ENCODE measurements around the gene NAV3. TPM values are rescaled to one million over a fixed set of nuclear protein-coding genes. Genes with fewer than 3 reads are reported as not detected.

NAV3 gene
- total RNA-seq, 3 donors from 2014 or later = 0.08 to 0.29 TPM; not detected in 1

DNA sequence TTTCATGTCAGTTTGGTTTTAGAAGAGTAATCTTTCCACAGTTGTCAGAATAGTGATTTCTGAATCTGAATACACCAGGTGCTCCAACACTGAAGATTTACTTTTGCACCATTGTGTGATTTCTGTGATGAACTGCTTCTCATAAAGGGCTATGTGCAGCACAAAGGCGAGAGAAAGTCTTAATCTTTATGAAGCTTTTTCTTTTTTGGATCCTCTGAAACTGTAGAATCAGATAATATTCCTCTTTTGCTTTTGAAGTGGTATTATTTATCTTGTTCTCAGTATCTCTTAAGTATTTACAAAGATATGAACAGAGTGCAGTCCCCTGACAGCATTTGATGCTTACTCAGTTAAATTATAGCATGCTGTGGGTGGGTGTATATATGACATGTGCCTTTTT lies 207.8 kb downstream of the NAV3 start:
- no peaks in the 10 kb centered on the region for H3K4me1 Mint-ChIP-seq (ENCODE audit: low read depth)
- H3K36me3 Mint-ChIP-seq (ENCODE audit: insufficient read depth) = no peaks in the 10 kb centered on the region
- no peak for ATAC-seq

DNA sequence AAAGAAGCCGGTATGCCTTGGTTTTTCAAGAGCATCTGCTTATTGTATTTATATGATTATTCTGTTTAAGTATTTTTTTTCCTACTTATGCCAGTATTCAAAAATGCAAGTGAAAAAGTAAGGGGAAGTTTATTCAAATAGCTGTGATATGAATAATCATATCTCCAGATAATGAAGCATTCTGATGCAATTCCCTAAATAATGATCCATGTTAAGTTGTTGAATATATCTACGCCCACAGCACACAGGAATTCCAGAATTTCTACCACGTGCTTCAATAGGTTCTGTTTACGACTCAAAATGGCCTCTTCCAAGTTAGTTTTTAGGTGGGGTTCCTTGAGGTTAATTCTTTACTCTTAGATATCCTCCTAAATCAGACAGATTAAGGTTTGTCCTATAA lies 208.3 kb downstream of the NAV3 start:
- ATAC-seq = no peak
- Mint-ChIP-seq H3K36me3 (ENCODE audit: insufficient read depth) (no peaks in the 10 kb centered on the region), H3K4me1 (ENCODE audit: low read depth) (no peaks in the 10 kb centered on the region), H3K9me3 (no peaks in the 10 kb centered on the region), H3K4me3 (no peak overlapping the region), H3K27me3 (ENCODE audit: low read depth) (no peaks in the 10 kb centered on the region)
- no peak for DNase-seq

More for the DNA sequence above, 207.8 kb downstream of the NAV3 start:
- Mint-ChIP-seq H3K9me3 (no peaks in the 10 kb centered on the region), H3K27me3 (ENCODE audit: low read depth) (no peaks in the 10 kb centered on the region), H3K4me3 (no peak overlapping the region)
- no peak for DNase-seq

- DNase-seq (no peak), ATAC-seq (no peak)
- Mint-ChIP-seq H3K4me1 (ENCODE audit: low read depth) (no peaks in the 10 kb centered on the region), H3K36me3 (ENCODE audit: insufficient read depth) (no peaks in the 10 kb centered on the region), H3K4me3 (no peak overlapping the region), H3K27me3 (ENCODE audit: low read depth) (no peaks in the 10 kb centered on the region), H3K9me3 (peaks cover 10% of the 10 kb centered on the region)
Measured at GRCh38 chr12:78040111-78040510, 209.4 kb downstream of the NAV3 start.

GRCh38 chr12:78050790-78051189 lies 220.1 kb downstream of the NAV3 start:
- DNase-seq = no peak
- Mint-ChIP-seq H3K9me3 (peaks cover 19% of the 10 kb centered on the region), H3K36me3 (ENCODE audit: insufficient read depth) (no peaks in the 10 kb centered on the region), H3K4me1 (ENCODE audit: low read depth) (no peaks in the 10 kb centered on the region), H3K4me3 (no peak overlapping the region), H3K27me3 (ENCODE audit: low read depth) (no peaks in the 10 kb centered on the region)
- ATAC-seq = no peak

DNA sequence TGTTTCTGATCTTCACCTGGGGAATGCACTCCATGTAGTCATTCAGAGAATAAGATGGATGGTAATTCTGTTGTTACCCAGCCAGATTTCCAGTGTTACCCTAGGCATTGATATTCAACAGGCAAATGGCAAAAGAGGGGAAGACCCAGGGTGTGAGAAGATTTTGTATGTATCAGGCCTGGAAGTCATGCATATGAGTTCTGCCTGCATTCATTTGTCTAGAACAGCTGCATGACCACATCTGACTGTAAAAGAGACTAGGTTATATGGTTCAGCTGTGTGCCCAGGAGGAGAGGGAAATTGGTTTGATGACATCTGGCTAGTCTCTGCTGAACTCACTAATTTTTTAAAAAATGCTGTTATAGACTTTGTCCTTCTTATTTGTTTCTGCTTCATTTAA lies 224.9 kb downstream of the NAV3 start:
- no peak for DNase-seq
- Mint-ChIP-seq H3K9me3 (no peaks in the 10 kb centered on the region), H3K27me3 (ENCODE audit: low read depth) (no peaks in the 10 kb centered on the region), H3K36me3 (ENCODE audit: insufficient read depth) (no peaks in the 10 kb centered on the region), H3K4me3 (no peak overlapping the region), H3K4me1 (ENCODE audit: low read depth) (no peaks in the 10 kb centered on the region)
- ATAC-seq = no peak

DNA sequence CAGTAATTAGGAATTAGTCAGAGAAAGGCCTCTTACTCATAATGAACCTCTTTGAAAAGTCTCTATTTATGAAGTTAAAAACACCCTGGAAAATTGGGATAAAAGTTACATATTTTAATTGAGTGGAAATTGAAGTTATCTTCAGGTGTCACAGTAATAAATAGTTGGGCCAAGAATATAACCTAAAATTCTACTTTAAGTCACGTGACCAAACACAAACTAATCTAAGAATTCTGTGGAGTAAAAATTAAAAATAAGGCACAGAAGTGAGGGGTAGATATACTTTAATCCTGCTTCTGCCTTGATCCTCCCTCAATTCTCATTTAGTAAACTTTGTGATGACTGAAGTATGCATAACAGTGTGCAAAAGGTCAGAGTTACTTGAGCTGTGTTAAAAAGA lies 226.4 kb downstream of the NAV3 start:
- ATAC-seq (no peak), DNase-seq (no peak)
- Mint-ChIP-seq H3K4me3 (no peak overlapping the region), H3K4me1 (ENCODE audit: low read depth) (no peaks in the 10 kb centered on the region), H3K27me3 (ENCODE audit: low read depth) (no peaks in the 10 kb centered on the region), H3K36me3 (ENCODE audit: insufficient read depth) (no peaks in the 10 kb centered on the region), H3K9me3 (no peaks in the 10 kb centered on the region)

DNA sequence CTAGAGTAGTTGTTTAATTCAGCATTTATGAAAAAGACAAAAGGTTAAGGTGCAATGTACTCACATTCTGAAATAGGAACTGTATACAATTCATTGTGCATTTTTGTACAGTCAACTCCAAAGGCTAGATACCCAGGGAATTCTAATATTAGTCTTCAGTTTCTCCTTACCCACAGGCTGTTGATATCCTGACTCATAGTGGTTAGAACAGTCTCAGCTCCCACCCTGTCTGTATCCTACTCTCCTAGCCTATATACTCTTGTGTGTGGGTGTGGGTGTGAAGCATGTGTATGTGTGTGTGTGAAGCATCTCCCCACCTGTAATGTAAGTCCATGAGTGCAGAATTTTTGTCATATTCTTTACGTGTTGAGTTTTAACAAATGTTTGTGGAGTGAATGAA lies 229.5 kb downstream of the NAV3 start:
- no peak for DNase-seq
- Mint-ChIP-seq H3K36me3 (ENCODE audit: insufficient read depth) (no peaks in the 10 kb centered on the region), H3K27me3 (ENCODE audit: low read depth) (no peaks in the 10 kb centered on the region), H3K4me1 (ENCODE audit: low read depth) (no peaks in the 10 kb centered on the region), H3K9me3 (no peaks in the 10 kb centered on the region), H3K4me3 (no peak overlapping the region)
- ATAC-seq = no peak

DNA sequence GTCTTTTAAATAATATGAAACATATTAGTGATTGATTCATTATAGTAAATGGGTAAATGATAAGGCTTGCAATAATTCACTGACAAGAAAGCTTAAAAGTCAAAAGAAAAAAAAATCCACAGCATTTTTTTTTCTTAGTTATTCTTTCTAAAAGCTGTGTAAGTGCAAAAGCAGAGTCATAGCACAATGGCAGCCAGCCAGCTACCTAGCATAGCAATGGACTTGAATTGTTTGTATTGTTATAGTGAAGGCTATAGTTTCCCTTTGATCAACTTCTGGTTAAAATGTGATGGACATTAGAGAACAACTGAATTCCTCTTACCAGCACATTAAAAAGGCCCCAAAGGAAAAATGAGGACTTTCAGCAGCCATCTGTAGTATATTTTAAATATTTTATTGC lies 232.1 kb downstream of the NAV3 start:
- Mint-ChIP-seq H3K4me1 (ENCODE audit: low read depth) (no peaks in the 10 kb centered on the region), H3K9me3 (no peaks in the 10 kb centered on the region), H3K27me3 (ENCODE audit: low read depth) (no peaks in the 10 kb centered on the region), H3K4me3 (no peak overlapping the region), H3K36me3 (ENCODE audit: insufficient read depth) (no peaks in the 10 kb centered on the region)
- DNase-seq (no peak), ATAC-seq (no peak)

- Mint-ChIP-seq H3K9me3 (no peaks in the 10 kb centered on the region), H3K4me3 (no peak overlapping the region), H3K4me1 (ENCODE audit: low read depth) (no peaks in the 10 kb centered on the region), H3K36me3 (ENCODE audit: insufficient read depth) (no peaks in the 10 kb centered on the region), H3K27me3 (ENCODE audit: low read depth) (no peaks in the 10 kb centered on the region)
- no peak for DNase-seq
- ATAC-seq = no peak
Measured at GRCh38 chr12:78081590-78082314, 251.1 kb downstream of the NAV3 start.

DNA sequence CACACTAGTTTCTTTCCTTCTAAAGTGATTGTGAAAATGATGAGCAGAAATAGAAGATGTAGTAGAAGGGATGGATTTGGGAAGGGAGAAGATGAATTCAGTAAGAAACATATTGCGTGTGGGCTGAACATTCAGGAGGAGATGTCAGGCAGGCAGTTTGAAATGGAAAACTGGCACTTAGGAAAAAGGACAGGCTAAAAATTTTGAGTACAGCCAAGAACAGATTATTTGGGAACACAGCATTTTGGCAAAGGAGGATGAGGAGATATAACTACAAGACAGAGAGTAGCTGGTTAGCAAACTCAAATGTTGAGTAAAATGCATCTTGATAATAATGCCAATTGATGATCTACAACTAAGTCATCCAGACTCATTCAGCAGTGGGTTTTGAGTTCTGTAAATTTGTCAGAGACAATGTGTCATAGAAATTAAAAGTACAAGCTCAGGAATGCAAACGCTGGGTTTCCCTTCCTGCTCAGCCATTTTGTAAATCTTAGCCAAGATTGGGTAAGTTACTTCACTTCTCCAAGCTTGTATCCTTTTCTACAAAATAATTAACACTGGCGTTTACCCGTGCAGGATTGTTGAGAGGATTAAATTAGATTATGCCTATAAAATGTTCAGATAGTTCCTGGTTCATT lies 255.0 kb downstream of the NAV3 start:
- DNase-seq (no peak), ATAC-seq (no peak)
- Mint-ChIP-seq H3K4me3 (no peak overlapping the region), H3K4me1 (ENCODE audit: low read depth) (no peaks in the 10 kb centered on the region), H3K36me3 (ENCODE audit: insufficient read depth) (no peaks in the 10 kb centered on the region), H3K9me3 (peaks cover 4% of the 10 kb centered on the region), H3K27me3 (ENCODE audit: low read depth) (no peaks in the 10 kb centered on the region)

GRCh38 chr12:78086553-78087362 lies 256.1 kb downstream of the NAV3 start:
- H3K27me3 Mint-ChIP-seq (ENCODE audit: low read depth) = no peaks in the 10 kb centered on the region
- no peak for DNase-seq
- ATAC-seq = no peak
- peaks cover 4% of the 10 kb centered on the region for H3K9me3 Mint-ChIP-seq
- H3K36me3 Mint-ChIP-seq (ENCODE audit: insufficient read depth) = no peaks in the 10 kb centered on the region
- H3K4me3 Mint-ChIP-seq = no peak overlapping the region
- H3K4me1 Mint-ChIP-seq (ENCODE audit: low read depth) = no peaks in the 10 kb centered on the region

GRCh38 chr12:78087363-78087675 lies 256.6 kb downstream of the NAV3 start:
- H3K27me3 Mint-ChIP-seq (ENCODE audit: low read depth) = no peaks in the 10 kb centered on the region
- H3K4me3 Mint-ChIP-seq = no peak overlapping the region
- ATAC-seq (no peak), DNase-seq (no peak)
- no peaks in the 10 kb centered on the region for H3K4me1 Mint-ChIP-seq (ENCODE audit: low read depth)
- H3K9me3 Mint-ChIP-seq = peaks cover 4% of the 10 kb centered on the region
- H3K36me3 Mint-ChIP-seq (ENCODE audit: insufficient read depth) = no peaks in the 10 kb centered on the region

GRCh38 chr12:78088391-78088832 lies 257.7 kb downstream of the NAV3 start:
- ATAC-seq = no peak
- Mint-ChIP-seq H3K36me3 (ENCODE audit: insufficient read depth) (no peaks in the 10 kb centered on the region), H3K27me3 (ENCODE audit: low read depth) (no peaks in the 10 kb centered on the region), H3K4me1 (ENCODE audit: low read depth) (no peaks in the 10 kb centered on the region), H3K9me3 (peaks cover 4% of the 10 kb centered on the region), H3K4me3 (no peak overlapping the region)
- DNase-seq = no peak

DNA sequence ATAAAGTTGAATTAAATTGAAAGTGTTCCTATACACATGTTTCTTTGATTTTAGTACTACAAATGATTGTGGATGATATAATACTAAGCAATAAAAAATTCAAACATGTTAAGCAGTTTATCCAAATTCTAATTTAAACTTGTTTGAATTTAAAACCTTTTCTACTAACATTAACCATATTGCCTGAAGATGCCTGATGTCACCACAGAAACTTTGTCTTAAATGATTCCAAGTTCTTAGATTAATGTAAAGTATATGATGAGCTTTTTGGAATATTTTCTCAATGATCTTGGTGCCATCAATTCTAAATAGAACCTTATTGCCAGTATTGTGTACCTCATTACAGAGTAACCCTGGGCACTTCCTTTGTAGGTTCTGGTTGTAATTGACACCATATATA lies 259.6 kb downstream of the NAV3 start:
- DNase-seq = no peak
- Mint-ChIP-seq H3K9me3 (peaks cover 6% of the 10 kb centered on the region), H3K36me3 (ENCODE audit: insufficient read depth) (no peaks in the 10 kb centered on the region), H3K4me1 (ENCODE audit: low read depth) (no peaks in the 10 kb centered on the region), H3K27me3 (ENCODE audit: low read depth) (no peaks in the 10 kb centered on the region), H3K4me3 (no peak overlapping the region)
- no peak for ATAC-seq

- H3K9me3 Mint-ChIP-seq = peaks cover 7% of the 10 kb centered on the region
- DNase-seq = no peak
- no peaks in the 10 kb centered on the region for H3K27me3 Mint-ChIP-seq (ENCODE audit: low read depth)
- H3K4me3 Mint-ChIP-seq = no peak overlapping the region
- H3K36me3 Mint-ChIP-seq (ENCODE audit: insufficient read depth) = no peaks in the 10 kb centered on the region
- H3K4me1 Mint-ChIP-seq (ENCODE audit: low read depth) = no peaks in the 10 kb centered on the region
- no peak for ATAC-seq
Measured at GRCh38 chr12:78095623-78096022, 264.9 kb downstream of the NAV3 start.
